Measurements from ENCODE around the gene SPATA33.
"Not testable (repeated sequence)": the region's sequence is repeated elsewhere in the genome, so short reads cannot be mapped to it uniquely, and the experiment has no call there.

The SPATA33 gene

DNA sequence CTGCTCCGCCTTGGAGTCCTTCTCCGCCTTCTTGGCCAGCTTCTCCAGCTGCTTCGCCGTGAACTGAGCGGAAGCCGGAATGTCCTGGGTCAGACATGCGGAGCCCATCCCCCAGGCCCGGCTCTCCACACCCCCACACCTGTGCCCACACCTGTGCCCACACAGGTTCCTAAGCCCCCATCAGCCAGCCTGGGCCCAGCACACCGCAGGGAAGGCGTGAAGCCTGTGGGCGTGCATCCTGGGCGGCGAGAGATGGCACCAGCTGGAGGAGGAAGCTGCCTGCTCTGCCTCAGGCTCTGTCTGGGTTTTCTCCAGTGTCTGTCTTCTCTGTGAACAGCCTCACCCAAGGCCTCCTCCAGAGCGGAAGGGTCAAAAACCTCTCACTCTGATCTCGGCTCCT, 6.1 kb upstream of the SPATA33 start:
- Histone ChIP-seq H3K4me3 (ENCODE audit: low read depth in 1 of 2, low read length in 2 of 2) (no peak overlapping the region), H3K4me1 (ENCODE audit: insufficient read depth, low read length) (peaks cover 3% of the 10 kb centered on the region), H3K9me3 (ENCODE audit: low read length) (no peaks in the 10 kb centered on the region), H3K27ac (ENCODE audit: low read depth, low read length) (no peak overlapping the region), H3K27me3 (ENCODE audit: control insufficient read depth in 1 of 2, insufficient read depth in 2 of 2, low read length in 2 of 2) (no peaks in the 10 kb centered on the region), H3K36me3 (ENCODE audit: insufficient read depth, low read length) (peaks cover 17% of the 10 kb centered on the region), H3K9ac (ENCODE audit: low read length) (no peak overlapping the region)

DNA sequence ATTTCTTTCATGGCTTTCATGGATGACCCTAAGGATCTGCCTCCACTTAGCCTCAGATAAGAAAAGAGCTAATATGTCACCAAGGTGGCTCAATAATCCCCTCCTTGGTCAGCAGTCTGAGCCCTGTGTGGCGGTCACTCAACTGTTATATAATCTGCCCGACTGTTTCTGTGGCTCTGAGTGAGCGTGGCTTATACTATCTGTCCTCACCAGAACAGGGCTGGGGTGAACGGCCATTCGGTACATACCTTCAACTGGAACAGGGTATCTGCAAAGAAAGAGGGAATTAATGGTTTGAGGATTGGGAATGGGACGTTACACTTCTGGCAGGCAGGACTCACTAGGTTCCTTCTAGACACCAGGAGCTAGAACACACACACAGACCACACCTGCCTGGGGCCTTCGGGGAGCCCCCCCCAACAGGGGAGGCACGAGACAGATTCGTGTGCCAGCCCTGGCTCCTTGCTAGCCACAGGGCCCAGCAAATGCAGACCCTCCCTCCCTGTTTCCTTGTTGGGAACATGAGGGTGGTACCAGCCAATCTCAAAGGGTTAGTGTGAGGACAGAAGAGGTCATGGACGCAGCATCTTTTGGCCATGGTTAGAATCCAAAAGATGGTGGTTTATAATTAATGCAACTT, 3.9 kb upstream of the SPATA33 start:
- peaks cover 11% of the 10 kb centered on the region for H3K4me1 ChIP-seq (ENCODE audit: insufficient read depth, low read length)
- no peak overlapping the region for H3K4me3 ChIP-seq (ENCODE audit: low read depth in 1 of 2, low read length in 2 of 2)
- no peak overlapping the region for H3K27ac ChIP-seq (ENCODE audit: low read depth, low read length)
- no peaks in the 10 kb centered on the region for H3K9me3 ChIP-seq (ENCODE audit: low read length)
- no peak overlapping the region for H3K9ac ChIP-seq (ENCODE audit: low read length)
- peaks cover 10% of the 10 kb centered on the region for H3K36me3 ChIP-seq (ENCODE audit: insufficient read depth, low read length)
- no peaks in the 10 kb centered on the region for H3K27me3 ChIP-seq (ENCODE audit: control insufficient read depth in 1 of 2, insufficient read depth in 2 of 2, low read length in 2 of 2)

DNA sequence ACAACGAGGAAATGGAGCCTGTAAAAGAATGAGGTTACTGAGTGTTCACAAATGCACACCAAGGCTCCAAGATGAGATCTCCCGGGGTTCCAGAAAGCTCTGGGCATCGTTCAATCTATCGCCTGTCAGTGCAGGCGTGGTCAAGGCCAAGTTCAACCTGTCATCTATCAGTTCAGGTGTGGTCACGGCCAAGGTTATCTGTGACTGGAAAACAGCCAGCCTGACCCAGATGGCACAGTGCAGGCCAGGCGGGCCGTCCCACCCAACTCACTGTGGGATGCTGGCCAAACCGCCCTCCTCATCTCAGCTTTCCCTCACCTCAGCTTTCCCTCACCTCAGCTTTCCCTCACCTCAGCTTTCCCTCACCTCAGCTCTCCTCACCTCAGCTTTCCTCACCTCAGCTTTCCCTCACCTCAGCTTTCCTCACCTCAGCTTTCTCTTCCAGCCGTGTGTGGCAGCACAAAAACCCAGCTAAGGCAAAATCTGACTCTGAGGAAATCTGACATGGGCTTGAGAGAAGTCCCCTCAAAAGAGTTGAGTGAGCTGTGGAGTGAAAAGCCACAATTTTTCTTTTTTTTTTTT, 2.5 kb upstream of the SPATA33 start:
- no peak overlapping the region for H3K9ac ChIP-seq (ENCODE audit: low read length)
- no peaks in the 10 kb centered on the region for H3K9me3 ChIP-seq (ENCODE audit: low read length)
- peaks cover 13% of the 10 kb centered on the region for H3K4me1 ChIP-seq (ENCODE audit: insufficient read depth, low read length)
- H3K36me3 ChIP-seq (ENCODE audit: insufficient read depth, low read length): peaks cover 10% of the 10 kb centered on the region
- no peak overlapping the region for H3K27ac ChIP-seq (ENCODE audit: low read depth, low read length)
- no peak overlapping the region for H3K4me3 ChIP-seq (ENCODE audit: low read depth in 1 of 2, low read length in 2 of 2)
- no peaks in the 10 kb centered on the region for H3K27me3 ChIP-seq (ENCODE audit: control insufficient read depth in 1 of 2, insufficient read depth in 2 of 2, low read length in 2 of 2)

DNA sequence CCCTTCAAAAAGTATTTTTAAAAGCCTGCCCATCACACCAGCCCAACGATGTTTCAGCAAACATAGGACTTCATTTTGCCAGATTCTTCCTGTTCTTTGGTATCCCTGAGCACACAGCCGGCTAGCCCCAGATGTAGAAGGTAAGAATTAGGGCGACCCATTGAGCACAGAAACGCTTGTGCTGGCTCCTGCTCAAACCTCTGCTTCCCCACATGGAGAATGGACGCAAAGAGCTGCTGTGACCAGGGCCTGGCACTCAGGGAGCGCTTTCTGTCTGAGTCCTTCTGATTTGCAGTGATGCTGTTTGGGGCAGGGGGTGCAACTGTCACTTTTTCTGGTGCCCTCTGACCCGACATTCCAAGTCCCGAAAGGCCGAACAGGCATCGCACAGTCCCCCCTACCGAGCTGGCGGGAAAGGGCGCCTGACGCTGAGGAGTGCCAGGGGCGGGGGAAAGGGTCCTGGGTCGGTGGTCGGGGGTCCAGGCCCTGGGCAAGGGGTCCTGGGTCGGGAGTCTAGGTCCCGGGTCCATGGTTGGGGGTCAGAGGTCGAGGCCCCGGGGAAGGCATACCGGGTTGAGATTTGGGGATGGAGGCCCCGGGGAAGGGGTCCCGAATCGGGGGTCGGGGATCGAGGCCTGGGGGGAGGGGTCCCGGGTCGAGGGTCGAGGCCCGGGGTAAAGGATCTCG, 1.1 kb upstream of the SPATA33 start:
- peaks cover 13% of the 10 kb centered on the region for H3K4me1 ChIP-seq (ENCODE audit: insufficient read depth, low read length)
- peak overlapping the region; percentile 86 for H3K27ac ChIP-seq (ENCODE audit: low read depth, low read length)
- H3K36me3 ChIP-seq (ENCODE audit: insufficient read depth, low read length): peaks cover 11% of the 10 kb centered on the region
- H3K9ac ChIP-seq (ENCODE audit: low read length): peak overlapping the region; percentile 39
- H3K4me3 ChIP-seq (ENCODE audit: low read depth in 1 of 2, low read length in 2 of 2): peak overlapping the region; percentile 97 to 99
- H3K27me3 ChIP-seq (ENCODE audit: control insufficient read depth in 1 of 2, insufficient read depth in 2 of 2, low read length in 2 of 2): no peaks in the 10 kb centered on the region
- no peaks in the 10 kb centered on the region for H3K9me3 ChIP-seq (ENCODE audit: low read length)

DNA sequence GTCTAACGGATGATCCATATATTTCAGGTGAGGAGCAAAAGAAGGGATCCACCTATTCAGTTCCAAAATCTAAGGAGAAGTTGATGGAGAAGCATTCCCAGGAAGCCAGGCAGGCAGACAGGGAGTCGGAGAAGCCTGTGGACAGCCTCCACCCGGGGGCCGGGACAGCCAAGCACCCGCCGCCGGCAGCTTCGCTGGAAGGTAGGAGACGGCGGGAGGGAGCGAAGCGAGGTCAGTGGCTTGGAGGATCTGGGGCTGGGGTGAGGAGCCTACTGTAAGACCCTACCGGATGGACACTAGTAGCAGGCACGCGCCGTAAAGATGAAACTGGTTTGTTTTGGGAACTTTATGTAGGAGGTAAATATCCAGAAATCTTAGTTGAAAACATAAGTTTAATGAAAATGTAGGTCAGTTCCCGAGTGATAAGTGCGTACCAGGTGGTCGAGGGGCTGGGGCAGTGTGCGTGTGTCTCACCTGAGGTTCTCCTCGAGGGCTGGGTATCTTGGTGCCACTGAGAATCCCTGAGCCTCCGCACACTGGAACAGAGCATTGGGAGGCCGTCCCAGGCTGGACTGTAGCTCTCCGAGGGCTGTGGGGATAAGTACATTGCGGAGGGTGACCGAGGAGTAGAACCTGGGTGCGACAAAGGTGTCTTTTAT, 714 bp downstream of the SPATA33 start:
- Histone ChIP-seq H3K4me3 (ENCODE audit: low read depth in 1 of 2, low read length in 2 of 2) (peak overlapping the region; percentile 97 to 99), H3K27me3 (ENCODE audit: control insufficient read depth in 1 of 2, insufficient read depth in 2 of 2, low read length in 2 of 2) (no peaks in the 10 kb centered on the region), H3K9me3 (ENCODE audit: low read length) (no peaks in the 10 kb centered on the region), H3K27ac (ENCODE audit: low read depth, low read length) (peak overlapping the region; percentile 86), H3K9ac (ENCODE audit: low read length) (peak overlapping the region; percentile 53), H3K36me3 (ENCODE audit: insufficient read depth, low read length) (peaks cover 6% of the 10 kb centered on the region), H3K4me1 (ENCODE audit: insufficient read depth, low read length) (peaks cover 13% of the 10 kb centered on the region)

DNA sequence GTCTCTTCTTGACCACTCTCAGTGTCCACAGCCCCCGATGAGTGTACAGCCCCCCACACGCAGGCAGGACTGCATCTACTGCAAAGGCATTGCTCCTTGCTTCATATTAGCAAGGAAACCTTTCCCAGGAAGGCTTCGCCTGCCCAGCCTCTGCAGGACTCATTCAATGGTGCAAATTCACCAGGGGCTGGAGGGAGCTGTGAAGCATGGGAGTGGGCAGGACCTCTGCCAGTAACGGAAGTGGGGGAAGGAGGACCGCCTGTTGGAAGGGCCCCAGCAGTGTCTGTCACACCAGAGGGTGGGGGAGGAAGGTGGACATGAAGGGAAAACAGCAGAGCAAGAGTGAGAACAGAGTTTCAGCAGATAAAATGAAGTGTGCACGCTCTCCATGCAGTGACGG, 2.5 kb downstream of the SPATA33 start:
- no peak overlapping the region for H3K4me3 ChIP-seq (ENCODE audit: low read depth in 1 of 2, low read length in 2 of 2)
- peaks cover 13% of the 10 kb centered on the region for H3K4me1 ChIP-seq (ENCODE audit: insufficient read depth, low read length)
- peaks cover 6% of the 10 kb centered on the region for H3K36me3 ChIP-seq (ENCODE audit: insufficient read depth, low read length)
- H3K9ac ChIP-seq (ENCODE audit: low read length): no peak overlapping the region
- H3K9me3 ChIP-seq (ENCODE audit: low read length): no peaks in the 10 kb centered on the region
- no peaks in the 10 kb centered on the region for H3K27me3 ChIP-seq (ENCODE audit: control insufficient read depth in 1 of 2, insufficient read depth in 2 of 2, low read length in 2 of 2)
- H3K27ac ChIP-seq (ENCODE audit: low read depth, low read length): no peak overlapping the region

DNA sequence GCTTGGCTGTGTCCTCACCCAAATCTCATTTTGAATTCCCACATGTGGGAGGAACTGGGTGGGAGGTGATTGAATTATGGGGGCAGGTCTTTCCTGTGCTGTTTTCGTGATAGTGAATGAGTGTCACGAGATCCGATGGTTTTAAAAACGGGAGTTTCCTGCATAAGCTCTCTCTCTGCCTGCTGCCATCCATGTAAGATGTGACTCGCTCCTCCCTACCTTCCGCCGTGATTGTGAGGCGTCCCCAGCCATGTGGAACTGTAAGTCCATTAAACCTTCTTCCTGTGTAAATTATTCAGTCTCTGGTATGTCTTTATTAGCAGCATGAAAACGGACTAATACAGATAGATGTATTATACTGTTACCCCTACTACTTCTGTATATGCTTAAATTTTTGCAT, 3.6 kb downstream of the SPATA33 start:
- no peak overlapping the region for H3K4me3 ChIP-seq (ENCODE audit: low read depth in 1 of 2, low read length in 2 of 2)
- no peak overlapping the region for H3K27ac ChIP-seq (ENCODE audit: low read depth, low read length)
- H3K4me1 ChIP-seq (ENCODE audit: insufficient read depth, low read length): peaks cover 13% of the 10 kb centered on the region
- no peaks in the 10 kb centered on the region for H3K9me3 ChIP-seq (ENCODE audit: low read length)
- no peaks in the 10 kb centered on the region for H3K27me3 ChIP-seq (ENCODE audit: control insufficient read depth in 1 of 2, insufficient read depth in 2 of 2, low read length in 2 of 2)
- no peak overlapping the region for H3K9ac ChIP-seq (ENCODE audit: low read length)
- peaks cover 6% of the 10 kb centered on the region for H3K36me3 ChIP-seq (ENCODE audit: insufficient read depth, low read length)

DNA sequence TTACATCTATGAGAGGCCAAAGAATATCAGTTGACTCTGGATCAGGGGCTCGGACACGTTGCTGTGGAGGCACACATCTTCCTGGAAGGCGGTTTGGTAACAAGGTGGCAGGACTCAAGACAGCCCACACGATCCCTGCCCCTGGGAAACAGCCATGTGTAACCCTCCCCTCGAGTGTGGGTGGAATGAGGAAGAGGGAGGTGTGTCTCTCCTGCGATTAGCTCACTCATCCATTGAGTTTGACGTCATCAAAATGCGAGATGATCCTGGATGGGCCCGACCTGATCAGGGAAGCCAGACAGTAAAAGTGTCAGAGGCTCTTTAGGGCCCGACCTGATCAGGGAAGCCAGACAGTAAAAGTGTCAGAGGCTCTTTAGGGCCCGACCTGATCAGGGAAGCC, 6.6 kb downstream of the SPATA33 start:
- H3K4me1 ChIP-seq (ENCODE audit: insufficient read depth, low read length); H3K4me3 ChIP-seq (ENCODE audit: low read depth in 1 of 2, low read length in 2 of 2); H3K9ac ChIP-seq (ENCODE audit: low read length); H3K27ac ChIP-seq (ENCODE audit: low read depth, low read length); H3K9me3 ChIP-seq (ENCODE audit: low read length); H3K27me3 ChIP-seq (ENCODE audit: control insufficient read depth in 1 of 2, insufficient read depth in 2 of 2, low read length in 2 of 2); H3K36me3 ChIP-seq (ENCODE audit: insufficient read depth, low read length): not testable (repeated sequence)

DNA sequence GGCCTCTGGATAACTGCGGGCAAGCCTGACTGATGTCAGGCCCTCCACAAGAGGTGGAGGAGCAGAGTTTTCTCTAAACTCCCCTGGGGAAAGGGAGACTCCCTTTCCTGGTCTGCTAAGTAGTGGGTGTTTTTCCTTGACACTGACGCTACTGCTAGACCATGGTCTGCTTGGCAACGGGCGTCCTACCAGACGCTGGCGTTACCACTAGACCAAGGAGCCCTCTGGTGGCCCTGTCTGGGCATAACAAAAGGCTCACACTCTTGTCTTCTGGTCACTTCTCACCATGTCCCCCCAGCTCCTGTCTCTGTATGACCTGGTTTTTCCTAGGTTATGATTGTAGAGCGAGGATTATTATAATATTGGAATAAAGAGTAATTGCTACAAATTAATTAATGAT, 9.4 kb downstream of the SPATA33 start:
- H3K27me3 ChIP-seq (ENCODE audit: control insufficient read depth in 1 of 2, insufficient read depth in 2 of 2, low read length in 2 of 2); H3K9ac ChIP-seq (ENCODE audit: low read length); H3K4me1 ChIP-seq (ENCODE audit: insufficient read depth, low read length); H3K4me3 ChIP-seq (ENCODE audit: low read depth in 1 of 2, low read length in 2 of 2); H3K36me3 ChIP-seq (ENCODE audit: insufficient read depth, low read length); H3K9me3 ChIP-seq (ENCODE audit: low read length); H3K27ac ChIP-seq (ENCODE audit: low read depth, low read length): not testable (repeated sequence)

DNA sequence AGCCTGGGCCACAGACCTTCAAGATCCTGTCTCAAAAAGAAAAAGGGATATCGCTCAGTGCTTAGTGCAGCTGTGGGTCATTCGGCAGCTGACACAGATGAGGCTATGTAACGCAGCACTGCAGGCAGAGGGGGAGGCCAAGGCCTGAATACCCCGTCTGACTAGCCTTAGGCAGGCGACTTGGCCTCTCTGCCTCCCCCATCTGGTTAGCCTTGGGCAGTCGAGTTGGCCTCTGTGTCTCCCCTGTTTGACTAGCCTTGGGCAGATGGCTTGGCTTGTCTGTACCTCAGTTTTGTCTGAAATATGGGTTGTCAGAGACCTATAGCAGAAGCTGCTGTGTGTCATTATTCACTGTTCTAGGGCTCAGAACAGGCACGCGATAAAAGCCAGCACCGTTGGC, 10.0 kb downstream of the SPATA33 start:
- no peak overlapping the region for H3K4me3 ChIP-seq (ENCODE audit: low read depth in 1 of 2, low read length in 2 of 2)
- no peaks in the 10 kb centered on the region for H3K36me3 ChIP-seq (ENCODE audit: insufficient read depth, low read length)
- H3K27ac ChIP-seq (ENCODE audit: low read depth, low read length): no peak overlapping the region
- no peak overlapping the region for H3K9ac ChIP-seq (ENCODE audit: low read length)
- no peaks in the 10 kb centered on the region for H3K4me1 ChIP-seq (ENCODE audit: insufficient read depth, low read length)
- no peaks in the 10 kb centered on the region for H3K9me3 ChIP-seq (ENCODE audit: low read length)
- no peaks in the 10 kb centered on the region for H3K27me3 ChIP-seq (ENCODE audit: control insufficient read depth in 1 of 2, insufficient read depth in 2 of 2, low read length in 2 of 2)

DNA sequence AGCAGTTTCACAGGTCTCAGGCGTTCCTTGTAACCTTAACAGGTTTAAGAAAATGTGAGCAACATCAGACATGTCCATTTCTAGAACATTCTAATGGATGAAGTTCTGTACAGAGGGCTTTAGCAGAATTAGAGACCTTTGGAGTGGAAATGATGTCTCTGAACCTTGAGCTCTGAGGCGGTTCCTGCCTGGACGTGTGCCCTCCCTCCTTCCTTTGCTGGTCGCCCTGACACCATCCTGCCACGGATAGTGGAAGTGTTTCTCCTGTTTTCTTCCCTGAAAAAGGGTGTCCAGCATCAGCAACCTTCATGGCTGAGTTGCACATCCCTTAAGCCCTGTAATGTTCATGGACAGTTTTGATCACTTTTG, 11.1 kb downstream of the SPATA33 start:
- H3K4me1 ChIP-seq (ENCODE audit: insufficient read depth, low read length): no peaks in the 10 kb centered on the region
- H3K36me3 ChIP-seq (ENCODE audit: insufficient read depth, low read length): no peaks in the 10 kb centered on the region
- H3K9ac ChIP-seq (ENCODE audit: low read length): no peak overlapping the region
- H3K4me3 ChIP-seq (ENCODE audit: low read depth in 1 of 2, low read length in 2 of 2): no peak overlapping the region
- H3K9me3 ChIP-seq (ENCODE audit: low read length): no peaks in the 10 kb centered on the region
- H3K27ac ChIP-seq (ENCODE audit: low read depth, low read length): no peak overlapping the region
- H3K27me3 ChIP-seq (ENCODE audit: control insufficient read depth in 1 of 2, insufficient read depth in 2 of 2, low read length in 2 of 2): no peaks in the 10 kb centered on the region

All from muscle layer of colon (tissue), 2 donors.